ENCODE measurements around the gene ADAMTS12.

The ADAMTS12 gene

DNA sequence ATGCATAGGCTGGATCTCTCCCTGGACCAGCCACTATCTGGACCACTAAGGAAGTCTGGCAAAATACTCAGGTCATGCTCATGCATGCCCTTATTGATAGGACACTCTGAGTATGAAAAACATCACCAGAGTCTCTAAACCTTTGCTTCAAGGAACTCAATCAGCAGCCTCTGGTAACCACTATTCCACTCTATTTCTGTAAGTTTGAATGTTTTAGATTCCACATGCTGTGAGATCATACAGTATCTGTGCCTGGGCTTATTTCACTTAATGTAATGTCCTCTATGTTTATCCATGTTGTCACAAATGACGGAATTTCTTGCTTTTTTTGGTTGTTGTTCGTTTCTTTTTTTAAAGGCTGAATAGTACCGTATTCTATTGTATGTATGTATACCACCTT, 382.8 kb downstream of the ADAMTS12 start:
- DNase-seq = no peak

GRCh38 chr5:33507426-33507825, 384.4 kb downstream of the ADAMTS12 start:
- no peak for DNase-seq

- DNase-seq = no peak
Observed at GRCh38 chr5:33504570-33504969, 387.2 kb downstream of the ADAMTS12 start.

GRCh38 chr5:33501899-33502298, 389.9 kb downstream of the ADAMTS12 start:
- no peak for DNase-seq

GRCh38 chr5:33501260-33501659, 390.5 kb downstream of the ADAMTS12 start:
- no peak for DNase-seq

GRCh38 chr5:33494466-33494865, 397.3 kb downstream of the ADAMTS12 start:
- DNase-seq = no peak

GRCh38 chr5:33491941-33492340, 399.8 kb downstream of the ADAMTS12 start:
- no peak for DNase-seq

DNA sequence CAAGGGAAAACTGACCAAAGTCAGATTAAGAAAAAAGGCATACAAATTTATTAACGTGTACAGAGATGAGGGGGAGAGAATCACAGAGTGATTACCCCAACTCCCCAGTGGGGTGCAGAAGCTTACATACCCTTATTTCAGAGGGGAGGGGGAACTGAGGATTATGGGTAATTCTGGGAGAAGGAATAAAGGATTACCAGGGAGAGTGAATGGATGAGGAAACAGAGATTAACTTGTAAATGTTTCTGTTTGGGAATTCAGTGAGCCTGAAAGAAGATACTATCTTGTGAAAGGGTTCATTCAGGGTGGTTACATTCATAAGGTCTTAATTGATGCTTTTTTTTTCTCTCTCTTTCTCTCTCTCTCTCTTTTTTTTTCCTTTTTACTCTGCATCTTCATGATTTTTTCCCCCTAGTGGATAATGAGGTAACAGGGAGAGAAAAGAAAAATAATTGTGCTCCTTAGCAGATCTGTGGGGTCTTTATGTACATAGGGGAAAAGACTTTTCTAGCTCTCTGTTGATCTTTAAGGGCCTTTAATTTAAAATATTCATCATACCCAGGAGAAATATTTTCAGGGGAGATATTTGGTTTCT, 401.6 kb downstream of the ADAMTS12 start:
- DNase-seq = no peak

GRCh38 chr5:33489481-33490067, 402.2 kb downstream of the ADAMTS12 start:
- no peak for DNase-seq

- no peak for DNase-seq
Observed at GRCh38 chr5:33488558-33489355, 403.0 kb downstream of the ADAMTS12 start.

DNA sequence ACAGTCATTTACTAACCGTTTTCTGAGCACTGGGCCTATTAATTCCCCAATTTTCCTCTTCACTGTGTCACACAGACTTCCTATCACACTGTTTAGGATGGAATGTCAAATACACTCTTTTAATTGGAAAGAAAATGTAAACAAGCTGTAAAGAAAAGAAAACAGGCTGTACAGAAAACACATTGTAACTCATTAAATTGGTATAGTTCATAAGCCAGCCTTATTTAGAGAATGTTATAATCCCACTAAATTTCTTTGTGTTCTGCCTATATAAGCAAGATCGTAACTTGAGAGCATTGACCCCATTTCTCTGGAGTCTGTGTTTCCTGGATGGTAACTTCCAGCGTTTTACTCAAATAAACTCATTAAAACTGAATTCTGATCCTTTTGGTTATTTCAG, 404.6 kb downstream of the ADAMTS12 start:
- DNase-seq = no peak

DNA sequence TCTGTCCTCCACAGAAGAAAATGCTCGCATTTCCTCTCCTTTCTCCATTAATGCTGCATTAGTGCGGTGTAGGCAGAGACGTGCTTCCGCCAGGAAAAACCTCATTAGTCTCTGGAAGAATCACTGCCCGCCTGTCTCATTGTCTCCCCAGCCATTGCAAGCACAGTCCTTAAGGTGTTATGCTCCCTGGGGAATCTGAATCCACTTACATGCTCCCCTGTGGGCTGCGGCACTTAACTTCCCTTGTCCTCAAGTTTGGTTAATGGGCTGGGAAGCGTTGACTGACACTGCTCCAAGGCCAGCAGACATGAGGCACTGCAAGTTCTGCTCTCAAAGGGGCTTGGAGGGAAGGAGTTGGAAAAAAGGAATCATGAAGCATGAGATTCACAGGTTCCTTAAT, 409.5 kb downstream of the ADAMTS12 start:
- DNase-seq = no peak

DNA sequence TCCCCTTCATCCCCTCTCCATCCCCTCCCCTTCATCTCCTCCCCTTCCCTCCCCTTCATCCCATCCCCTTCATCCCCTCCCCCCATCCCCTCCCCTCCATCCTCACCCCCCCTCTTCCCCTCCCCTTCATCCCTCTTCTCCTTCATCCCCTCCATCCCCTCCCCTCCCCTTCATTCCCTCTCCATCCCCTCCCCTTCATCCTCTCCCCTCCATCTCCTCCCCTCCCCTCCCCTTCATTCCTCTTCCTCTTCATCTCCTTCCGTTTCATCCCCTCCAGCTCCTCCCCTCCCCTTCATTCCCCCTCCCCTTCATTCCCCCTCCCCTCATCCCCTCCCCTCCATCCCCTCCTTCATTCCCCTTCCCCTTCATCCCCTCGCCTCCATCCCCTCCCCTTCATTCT, 410.9 kb downstream of the ADAMTS12 start:
- no peak for DNase-seq

DNA sequence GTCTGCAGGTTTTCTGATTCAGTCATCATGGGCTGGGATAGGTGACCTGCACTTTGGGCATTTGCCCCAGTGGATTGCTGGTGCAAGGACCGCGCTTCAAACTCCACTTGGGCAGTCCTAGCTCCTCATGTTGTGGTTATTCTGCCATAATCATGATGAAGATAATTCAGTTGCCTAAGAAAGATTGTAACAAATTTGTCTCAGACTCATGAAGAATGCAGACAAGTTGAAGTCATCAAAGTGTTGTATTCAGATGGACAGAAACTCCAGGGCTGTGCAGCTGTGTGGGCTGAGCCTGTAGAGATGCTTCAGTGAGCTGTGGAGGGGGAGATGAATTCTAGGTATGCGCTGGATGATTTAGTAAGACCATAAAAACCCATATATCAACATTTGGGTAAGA, 412.5 kb downstream of the ADAMTS12 start:
- DNase-seq = no peak

DNA sequence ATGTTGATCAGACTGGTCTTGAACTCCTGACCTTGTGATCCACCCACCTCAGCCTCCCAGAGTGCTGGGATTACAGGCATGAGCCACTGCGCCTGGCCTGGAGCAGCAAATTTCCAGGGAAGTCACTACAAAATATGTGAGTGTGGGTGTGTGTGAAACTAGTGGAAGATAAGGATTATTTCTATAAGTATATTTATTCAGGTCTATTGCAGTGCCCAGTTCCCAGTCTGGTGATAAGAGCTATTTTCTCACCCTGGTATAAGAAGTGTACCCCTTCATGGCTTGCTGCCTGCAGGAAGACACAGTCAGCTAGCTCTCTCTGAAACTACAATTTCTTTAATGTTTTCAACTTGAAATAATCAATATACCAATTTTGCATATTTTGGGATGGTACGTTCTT, 414.0 kb downstream of the ADAMTS12 start:
- DNase-seq = no peak

- DNase-seq = no peak
Observed at GRCh38 chr5:33476992-33477391, 414.8 kb downstream of the ADAMTS12 start.

DNA sequence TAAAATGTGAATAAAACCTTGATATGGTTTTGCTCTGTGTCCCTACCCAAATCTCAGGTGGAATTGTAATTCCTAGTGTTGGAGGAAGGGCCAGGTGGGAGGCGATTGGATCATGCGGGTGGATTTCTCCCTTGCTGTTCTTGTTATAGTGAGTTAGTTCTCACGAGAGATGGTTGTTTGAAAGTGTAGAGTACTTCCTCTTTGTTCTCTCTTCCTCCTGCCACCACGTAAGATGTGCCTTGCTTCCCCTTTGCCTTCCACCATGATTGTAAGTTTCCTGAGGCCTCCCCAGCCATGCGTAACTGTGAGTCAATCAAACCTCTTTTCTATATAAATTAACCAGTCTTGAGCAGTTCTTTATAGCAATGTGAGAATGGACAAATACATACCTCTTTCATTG, 416.1 kb downstream of the ADAMTS12 start:
- no peak for DNase-seq

- DNase-seq = no peak
Observed at GRCh38 chr5:33474931-33475499, 416.8 kb downstream of the ADAMTS12 start.

GRCh38 chr5:33474004-33474403, 417.8 kb downstream of the ADAMTS12 start:
- no peak for DNase-seq

Data from CD4-positive, alpha-beta T cell treated with Interleukin-17A for 1 hour (primary cell).